Loucy (cell line): ENCODE data around the gene GNAO1.
"Not testable (repeated sequence)": the region's sequence is repeated elsewhere in the genome, so short reads cannot be mapped to it uniquely, and the experiment has no call there.

Experiments
- H2AFZ ChIP-seq: fragments of 200-600 bp; sonication (generic); 2 replicates; pipeline ENCODE4 v1.6.0; 2016; ENCODE audit warnings: antibody characterized with exemption, mild to moderate bottlenecking, low read length, moderate library complexity
- H3F3A ChIP-seq: fragments of 200-600 bp; 2 replicates; pipeline ENCODE4 v1.6.0; 2016; ENCODE audit warnings: antibody characterized with exemption, low read depth, mild to moderate bottlenecking
- H3K27me3 ChIP-seq: fragments of 200-600 bp; sonication (generic); 2 replicates; pipeline ENCODE4 v1.6.1; 2014; ENCODE audit warnings: low read length, mild to moderate bottlenecking; ENCODE audit not compliant: insufficient read depth, poor library complexity, severe bottlenecking
- H3K36me3 ChIP-seq: fragments of 200-600 bp; sonication (generic); 2 replicates; pipeline ENCODE4 v1.6.1; 2016; ENCODE audit warnings: low read length; ENCODE audit not compliant: insufficient read depth
- H3K4me1 ChIP-seq: fragments of 200-600 bp; sonication (generic); 2 replicates; pipeline ENCODE4 v1.5.1; 2014; ENCODE audit warnings: low read length, mild to moderate bottlenecking; ENCODE audit not compliant: insufficient read depth, poor library complexity, severe bottlenecking
- H3K4me2 ChIP-seq: fragments of 200-600 bp; sonication (generic); 2 replicates; pipeline ENCODE4 v1.6.0; 2014; ENCODE audit warnings: antibody characterized with exemption, low read length, low read depth, mild to moderate bottlenecking; ENCODE audit not compliant: poor library complexity, severe bottlenecking
- H3K4me3 ChIP-seq: fragments of 200-600 bp; sonication (generic); 2 replicates; pipeline ENCODE4 v1.5.1; 2014; ENCODE audit warnings: low read length, mild to moderate bottlenecking, mixed read lengths; ENCODE audit not compliant: poor library complexity, severe bottlenecking
- H3K79me2 ChIP-seq: fragments of 200-600 bp; sonication (generic); 2 replicates; pipeline ENCODE4 v1.6.1; 2014; ENCODE audit warnings: low read length; ENCODE audit not compliant: insufficient read depth
- H3K9ac ChIP-seq: fragments of 200-600 bp; sonication (generic); 2 replicates; pipeline ENCODE4 v1.6.0; 2014; ENCODE audit warnings: mild to moderate bottlenecking, low read depth, low read length, moderate library complexity; ENCODE audit not compliant: poor library complexity, severe bottlenecking
- H3K9me2 ChIP-seq: fragments of 200-600 bp; sonication (generic); replicated peaks from 2 replicates; pipeline ENCODE4 v1.6.1; 2016; ENCODE audit warnings: low read depth, low read length, mixed read lengths
- H3K9me3 ChIP-seq: fragments of 200-600 bp; sonication (generic); 2 replicates; pipeline ENCODE4 v1.6.1; 2014; ENCODE audit warnings: mild to moderate bottlenecking, antibody characterized with exemption, low read length, low read depth; ENCODE audit not compliant: insufficient read depth
- H4K20me1 ChIP-seq: fragments of 200-600 bp; sonication (generic); 2 replicates; pipeline ENCODE4 v1.6.0; 2014; ENCODE audit warnings: antibody characterized with exemption, low read length, mild to moderate bottlenecking; ENCODE audit not compliant: insufficient read depth, poor library complexity, severe bottlenecking
- EZH2phosphoT487 ChIP-seq: fragments of 200-600 bp; IDR thresholded peaks from 2 replicates; pipeline ENCODE4 v1.6.1; 2018; ENCODE audit warnings: antibody characterized with exemption, mild to moderate bottlenecking, moderate library complexity, borderline replicate concordance
- TF ChIP-seq, protein P1 (sequence below): fragments of 200-600 bp; sonication (generic); conservative IDR thresholded peaks from 2 replicates; pipeline ENCODE4 v1.5.1; 2014; ENCODE audit warnings: mild to moderate bottlenecking, antibody characterized with exemption, low read length

Gene GNAO1

DNA sequence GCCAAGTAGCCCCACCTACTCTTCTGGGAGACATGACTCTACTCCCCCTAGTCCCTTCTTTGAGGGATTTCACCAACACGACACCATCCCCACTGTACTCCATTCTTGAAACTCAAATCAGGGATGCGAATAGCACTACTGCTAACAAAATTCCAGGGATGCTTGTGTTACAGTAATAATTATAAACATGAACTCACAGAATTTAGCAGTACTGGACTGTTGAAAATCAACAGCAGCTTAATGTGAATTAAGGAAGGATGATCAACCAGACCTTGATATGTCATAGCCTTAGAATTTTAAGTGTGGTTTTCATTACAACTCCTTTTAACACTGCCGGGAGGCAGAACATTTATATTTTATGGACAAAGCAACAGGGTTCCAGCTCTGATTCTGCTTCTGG is 196.1 kb downstream of the GNAO1 start:
- Histone ChIP-seq H3K4me1 (no peaks in the 10 kb centered on the region), H3F3A (no peaks in the 10 kb centered on the region), H3K4me3 (no peak overlapping the region), H3K9me3 (no peaks in the 10 kb centered on the region), H2AFZ (no peak overlapping the region), H3K9ac (no peak overlapping the region), H3K9me2 (no peaks in the 10 kb centered on the region), H3K79me2 (no peaks in the 10 kb centered on the region; the same call in 1 of the 2 replicates), H4K20me1 (no peaks in the 10 kb centered on the region), H3K4me2 (no peak overlapping the region), H3K36me3 (peaks cover 80% of the 10 kb centered on the region), H3K27me3 (no peaks in the 10 kb centered on the region)
- TF ChIP-seq EZH2phosphoT487, result no peak
- TF ChIP-seq, protein P1, sequence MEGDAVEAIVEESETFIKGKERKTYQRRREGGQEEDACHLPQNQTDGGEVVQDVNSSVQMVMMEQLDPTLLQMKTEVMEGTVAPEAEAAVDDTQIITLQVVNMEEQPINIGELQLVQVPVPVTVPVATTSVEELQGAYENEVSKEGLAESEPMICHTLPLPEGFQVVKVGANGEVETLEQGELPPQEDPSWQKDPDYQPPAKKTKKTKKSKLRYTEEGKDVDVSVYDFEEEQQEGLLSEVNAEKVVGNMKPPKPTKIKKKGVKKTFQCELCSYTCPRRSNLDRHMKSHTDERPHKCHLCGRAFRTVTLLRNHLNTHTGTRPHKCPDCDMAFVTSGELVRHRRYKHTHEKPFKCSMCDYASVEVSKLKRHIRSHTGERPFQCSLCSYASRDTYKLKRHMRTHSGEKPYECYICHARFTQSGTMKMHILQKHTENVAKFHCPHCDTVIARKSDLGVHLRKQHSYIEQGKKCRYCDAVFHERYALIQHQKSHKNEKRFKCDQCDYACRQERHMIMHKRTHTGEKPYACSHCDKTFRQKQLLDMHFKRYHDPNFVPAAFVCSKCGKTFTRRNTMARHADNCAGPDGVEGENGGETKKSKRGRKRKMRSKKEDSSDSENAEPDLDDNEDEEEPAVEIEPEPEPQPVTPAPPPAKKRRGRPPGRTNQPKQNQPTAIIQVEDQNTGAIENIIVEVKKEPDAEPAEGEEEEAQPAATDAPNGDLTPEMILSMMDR, result no peak

DNA sequence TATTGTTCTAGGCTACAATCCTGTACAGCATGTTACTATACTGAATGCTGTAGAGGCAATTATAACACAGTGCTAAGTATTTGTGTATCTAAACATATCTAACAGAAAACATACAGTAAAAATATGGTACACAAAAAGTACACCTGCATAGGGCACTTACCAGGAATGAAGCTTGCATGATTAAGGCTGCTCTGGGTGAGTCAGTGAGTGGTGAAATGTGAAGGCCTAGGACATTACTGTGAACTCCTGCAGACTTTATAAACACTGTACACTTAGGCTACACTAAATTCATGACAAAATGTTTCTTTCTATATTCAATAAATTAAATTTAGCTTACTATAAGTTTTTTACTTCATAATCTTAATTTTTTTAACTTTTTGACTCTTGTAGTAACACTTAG is 196.9 kb downstream of the GNAO1 start:
- H3K9me2 ChIP-seq, result no peaks in the 10 kb centered on the region
- H4K20me1 ChIP-seq, result no peaks in the 10 kb centered on the region
- H3K9me3 ChIP-seq, result no peaks in the 10 kb centered on the region
- H3K4me3 ChIP-seq, result no peak overlapping the region
- H3K4me2 ChIP-seq, result no peak overlapping the region
- no peaks in the 10 kb centered on the region; the same call in 1 of the 2 replicates for H3K79me2 ChIP-seq
- H3K27me3 ChIP-seq, result no peaks in the 10 kb centered on the region
- peaks cover 71% of the 10 kb centered on the region for H3K36me3 ChIP-seq
- H2AFZ ChIP-seq, result no peak overlapping the region
- TF ChIP-seq, protein P1, result no peak
- TF ChIP-seq EZH2phosphoT487, result no peak
- no peaks in the 10 kb centered on the region for H3K4me1 ChIP-seq
- H3F3A ChIP-seq, result no peaks in the 10 kb centered on the region
- no peak overlapping the region for H3K9ac ChIP-seq

DNA sequence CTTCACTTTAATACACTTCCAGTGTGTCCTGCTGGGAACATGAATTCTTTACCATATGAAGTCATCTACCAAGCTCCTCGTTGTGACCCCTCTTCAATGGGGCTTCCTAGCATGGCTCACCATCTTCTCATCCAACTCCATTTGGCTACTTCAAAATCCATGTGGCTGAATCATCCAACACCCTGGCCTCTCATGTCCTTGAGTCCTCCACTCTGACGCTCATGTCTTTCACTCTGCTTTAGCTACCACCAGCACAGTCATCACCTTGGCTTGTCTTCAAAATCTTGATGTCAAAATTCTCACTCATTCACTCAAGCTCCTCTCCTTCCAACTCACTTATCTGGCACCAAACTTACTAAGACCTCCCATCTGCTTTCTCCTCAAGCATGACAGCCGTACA is 198.3 kb downstream of the GNAO1 start:
- Histone ChIP-seq H3K4me1 (no peaks in the 10 kb centered on the region), H3K4me3 (no peak overlapping the region), H4K20me1 (no peaks in the 10 kb centered on the region), H3K27me3 (no peaks in the 10 kb centered on the region), H3K4me2 (no peak overlapping the region), H2AFZ (no peak overlapping the region), H3K9me2 (no peaks in the 10 kb centered on the region), H3K36me3 (peaks cover 58% of the 10 kb centered on the region), H3K9ac (no peak overlapping the region), H3K79me2 (no peaks in the 10 kb centered on the region; the same call in 1 of the 2 replicates), H3F3A (no peaks in the 10 kb centered on the region), H3K9me3 (no peaks in the 10 kb centered on the region)
- TF ChIP-seq, protein P1, result no peak
- no peak for TF ChIP-seq EZH2phosphoT487

DNA sequence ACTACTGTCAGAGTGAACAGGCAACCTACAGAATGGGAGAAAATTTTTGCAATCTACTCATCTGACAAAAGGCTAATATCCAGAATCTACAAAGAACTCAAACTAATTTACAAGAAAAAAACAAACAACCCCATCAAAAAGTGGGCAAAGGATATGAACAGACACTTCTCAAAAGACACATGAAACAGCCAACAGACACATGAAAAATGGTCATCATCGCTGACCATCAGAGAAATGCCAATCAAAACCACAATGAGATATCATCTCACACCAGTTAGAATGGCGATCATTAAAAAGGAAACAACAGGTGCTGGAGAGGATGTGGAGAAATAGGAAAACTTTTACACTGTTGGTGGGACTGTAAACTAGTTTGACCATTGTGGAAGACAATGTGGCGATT is 205.4 kb downstream of the GNAO1 start:
- H3K27me3 ChIP-seq, H3K4me1 ChIP-seq, H4K20me1 ChIP-seq, H3K4me2 ChIP-seq, H3K9me2 ChIP-seq, H3K9ac ChIP-seq, H2AFZ ChIP-seq, H3F3A ChIP-seq, H3K9me3 ChIP-seq, H3K79me2 ChIP-seq, H3K4me3 ChIP-seq: not testable (repeated sequence)
- H3K36me3 ChIP-seq, result peaks cover 26% of the 10 kb centered on the region; the same call in 1 of the 2 replicates
